ENCODE results near the gene RAB13.
"Not testable (repeated sequence)": the region's sequence is repeated elsewhere in the genome, so short reads cannot be mapped to it uniquely, and the experiment has no call there.

The RAB13 gene

GRCh38 chr1:153985341-153985912 is 712 bp downstream of the RAB13 start:
- peak overlapping the region; percentile 77 for H3K27ac ChIP-seq
- TF ChIP-seq CTCF (conservative IDR thresholded peaks at IDR 0.05) (no peak), ZFX (IDR thresholded peaks at IDR 0.05) (no peak)

- TF ChIP-seq ZFX (IDR thresholded peaks at IDR 0.05): no peak
- no peak overlapping the region for H3K27ac ChIP-seq
These were observed 1.8 kb downstream of the RAB13 start for GRCh38 chr1:153984123-153984894.

GRCh38 chr1:153981735-153982134 is 4.4 kb downstream of the RAB13 start:
- H3K27ac ChIP-seq: not testable (repeated sequence)

- H3K27ac ChIP-seq: not testable (repeated sequence)
These were observed 7.0 kb downstream of the RAB13 start for GRCh38 chr1:153979091-153979490.

- H3K27ac ChIP-seq: peak overlapping the region; percentile 96; the same call in 1 of the 2 replicates
- no peak for TF ChIP-seq CTCF (conservative IDR thresholded peaks at IDR 0.05)
- no peak for TF ChIP-seq ZFX (IDR thresholded peaks at IDR 0.05)
These were observed 7.7 kb downstream of the RAB13 start for GRCh38 chr1:153978274-153978909.

- H3K27ac ChIP-seq: peak within 1 kb of the TSS; percentile 96
- peak; percentile 94 for TF ChIP-seq ZFX (IDR thresholded peaks at IDR 0.05)
- no peak for TF ChIP-seq CTCF (conservative IDR thresholded peaks at IDR 0.05)
These were observed 8.6 kb downstream of the RAB13 start, which contains the start of gene JTB for GRCh38 chr1:153977250-153978240. JTB (minus strand) TSS chr1:153977674; CDS start chr1:153977252, 422 bp downstream.

GRCh38 chr1:153976819-153977249 is 9.3 kb downstream of the RAB13 start:
- TF ChIP-seq ZFX (IDR thresholded peaks at IDR 0.05) (no peak), CTCF (conservative IDR thresholded peaks at IDR 0.05) (no peak)
- peak overlapping the region; percentile 96 for H3K27ac ChIP-seq

- TF ChIP-seq ZFX (IDR thresholded peaks at IDR 0.05): no peak
- TF ChIP-seq CTCF (conservative IDR thresholded peaks at IDR 0.05): no peak
These were observed 12.6 kb downstream of the RAB13 start for GRCh38 chr1:153973525-153973924.

More at GRCh38 chr1:153973525-153973924, 12.6 kb downstream of the RAB13 start:
- H3K27ac ChIP-seq: no peak overlapping the region

Measured in C4-2B (cell line).